HL-60 (cell line): ENCODE results near the gene TMEM128.
"Not testable (repeated sequence)": the region's sequence is repeated elsewhere in the genome, so short reads cannot be mapped to it uniquely, and the experiment has no call there.

ENCODE experiments used
- DNase-seq, 2 experiments: peaks; one replicate each; pipeline ENCODE4 v3.0.0-alpha.2; 2010 to 2020; ENCODE audit warnings: low read depth in 1 of 2, low spot score in 1 of 2
- H3K27ac ChIP-seq: fragments of 250-450 bp; sonication (Bioruptor Pico); replicated peaks from 2 replicates; pipeline ENCODE4 v1.5.1; 2020; ENCODE audit warnings: mild to moderate bottlenecking, moderate library complexity
- H3K27me3 ChIP-seq: fragments of 250-450 bp; sonication (Bioruptor Pico); 2 replicates; pipeline ENCODE4 v1.5.1; 2021; ENCODE audit warnings: mild to moderate bottlenecking, moderate library complexity; ENCODE audit not compliant: insufficient read depth, poor library complexity, severe bottlenecking
- H3K4me3 ChIP-seq: replicated peaks from 2 replicates; pipeline ENCODE4 v1.5.1; 2011; ENCODE audit warnings: mild to moderate bottlenecking, control low read depth, low read length; ENCODE audit not compliant: insufficient read depth
- GABPA ChIP-seq: IDR thresholded peaks from 2 replicates; pipeline ENCODE4 v1.6.1; 2012; ENCODE audit warnings: low read depth
- POLR2AphosphoS5 ChIP-seq: IDR thresholded peaks from 2 replicates; pipeline ENCODE4 v1.6.1; 2012; ENCODE audit warnings: low read depth
- SPI1 ChIP-seq: IDR thresholded peaks from 2 replicates; pipeline ENCODE4 v1.6.1; 2012; ENCODE audit warnings: low read depth, mild to moderate bottlenecking, borderline replicate concordance
- TF ChIP-seq, protein P1 (sequence below): IDR thresholded peaks from 2 replicates; pipeline ENCODE4 v1.6.1; 2012; ENCODE audit warnings: low read depth; ENCODE audit not compliant: insufficient replicate concordance
- TF ChIP-seq, protein P2 (sequence below): IDR thresholded peaks from one replicate; pipeline ENCODE4 v1.5.1; 2011; ENCODE audit warnings: low read length, control low read depth, inconsistent platforms; ENCODE audit not compliant: insufficient read depth

Gene TMEM128

DNA sequence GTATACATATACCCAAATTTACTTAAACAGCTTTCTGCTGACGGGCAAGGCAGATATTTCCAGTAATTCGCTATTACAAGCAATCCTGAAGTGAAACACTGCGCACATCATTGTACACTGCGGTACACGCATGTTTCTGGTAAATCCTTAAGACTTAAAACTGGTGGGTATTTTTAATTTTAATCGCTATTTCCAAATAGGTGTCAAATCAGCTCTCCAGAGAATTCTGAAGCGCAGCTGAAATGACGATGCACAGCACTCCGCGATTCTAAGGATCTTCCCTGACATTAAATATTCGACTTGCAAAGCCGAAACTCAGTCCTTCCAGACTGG is 361 bp downstream of the TMEM128 start:
- DNase-seq: no peak
- H3K27ac ChIP-seq: peak overlapping the region; percentile 90
- peak overlapping the region; percentile 66 for H3K4me3 ChIP-seq
- TF ChIP-seq POLR2AphosphoS5 (no peak), SPI1 (no peak)
- TF ChIP-seq, protein P1, sequence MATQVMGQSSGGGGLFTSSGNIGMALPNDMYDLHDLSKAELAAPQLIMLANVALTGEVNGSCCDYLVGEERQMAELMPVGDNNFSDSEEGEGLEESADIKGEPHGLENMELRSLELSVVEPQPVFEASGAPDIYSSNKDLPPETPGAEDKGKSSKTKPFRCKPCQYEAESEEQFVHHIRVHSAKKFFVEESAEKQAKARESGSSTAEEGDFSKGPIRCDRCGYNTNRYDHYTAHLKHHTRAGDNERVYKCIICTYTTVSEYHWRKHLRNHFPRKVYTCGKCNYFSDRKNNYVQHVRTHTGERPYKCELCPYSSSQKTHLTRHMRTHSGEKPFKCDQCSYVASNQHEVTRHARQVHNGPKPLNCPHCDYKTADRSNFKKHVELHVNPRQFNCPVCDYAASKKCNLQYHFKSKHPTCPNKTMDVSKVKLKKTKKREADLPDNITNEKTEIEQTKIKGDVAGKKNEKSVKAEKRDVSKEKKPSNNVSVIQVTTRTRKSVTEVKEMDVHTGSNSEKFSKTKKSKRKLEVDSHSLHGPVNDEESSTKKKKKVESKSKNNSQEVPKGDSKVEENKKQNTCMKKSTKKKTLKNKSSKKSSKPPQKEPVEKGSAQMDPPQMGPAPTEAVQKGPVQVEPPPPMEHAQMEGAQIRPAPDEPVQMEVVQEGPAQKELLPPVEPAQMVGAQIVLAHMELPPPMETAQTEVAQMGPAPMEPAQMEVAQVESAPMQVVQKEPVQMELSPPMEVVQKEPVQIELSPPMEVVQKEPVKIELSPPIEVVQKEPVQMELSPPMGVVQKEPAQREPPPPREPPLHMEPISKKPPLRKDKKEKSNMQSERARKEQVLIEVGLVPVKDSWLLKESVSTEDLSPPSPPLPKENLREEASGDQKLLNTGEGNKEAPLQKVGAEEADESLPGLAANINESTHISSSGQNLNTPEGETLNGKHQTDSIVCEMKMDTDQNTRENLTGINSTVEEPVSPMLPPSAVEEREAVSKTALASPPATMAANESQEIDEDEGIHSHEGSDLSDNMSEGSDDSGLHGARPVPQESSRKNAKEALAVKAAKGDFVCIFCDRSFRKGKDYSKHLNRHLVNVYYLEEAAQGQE: no peak
- TF ChIP-seq, protein P2, sequence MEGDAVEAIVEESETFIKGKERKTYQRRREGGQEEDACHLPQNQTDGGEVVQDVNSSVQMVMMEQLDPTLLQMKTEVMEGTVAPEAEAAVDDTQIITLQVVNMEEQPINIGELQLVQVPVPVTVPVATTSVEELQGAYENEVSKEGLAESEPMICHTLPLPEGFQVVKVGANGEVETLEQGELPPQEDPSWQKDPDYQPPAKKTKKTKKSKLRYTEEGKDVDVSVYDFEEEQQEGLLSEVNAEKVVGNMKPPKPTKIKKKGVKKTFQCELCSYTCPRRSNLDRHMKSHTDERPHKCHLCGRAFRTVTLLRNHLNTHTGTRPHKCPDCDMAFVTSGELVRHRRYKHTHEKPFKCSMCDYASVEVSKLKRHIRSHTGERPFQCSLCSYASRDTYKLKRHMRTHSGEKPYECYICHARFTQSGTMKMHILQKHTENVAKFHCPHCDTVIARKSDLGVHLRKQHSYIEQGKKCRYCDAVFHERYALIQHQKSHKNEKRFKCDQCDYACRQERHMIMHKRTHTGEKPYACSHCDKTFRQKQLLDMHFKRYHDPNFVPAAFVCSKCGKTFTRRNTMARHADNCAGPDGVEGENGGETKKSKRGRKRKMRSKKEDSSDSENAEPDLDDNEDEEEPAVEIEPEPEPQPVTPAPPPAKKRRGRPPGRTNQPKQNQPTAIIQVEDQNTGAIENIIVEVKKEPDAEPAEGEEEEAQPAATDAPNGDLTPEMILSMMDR: no peak
- no peaks in the 10 kb centered on the region for H3K27me3 ChIP-seq

DNA sequence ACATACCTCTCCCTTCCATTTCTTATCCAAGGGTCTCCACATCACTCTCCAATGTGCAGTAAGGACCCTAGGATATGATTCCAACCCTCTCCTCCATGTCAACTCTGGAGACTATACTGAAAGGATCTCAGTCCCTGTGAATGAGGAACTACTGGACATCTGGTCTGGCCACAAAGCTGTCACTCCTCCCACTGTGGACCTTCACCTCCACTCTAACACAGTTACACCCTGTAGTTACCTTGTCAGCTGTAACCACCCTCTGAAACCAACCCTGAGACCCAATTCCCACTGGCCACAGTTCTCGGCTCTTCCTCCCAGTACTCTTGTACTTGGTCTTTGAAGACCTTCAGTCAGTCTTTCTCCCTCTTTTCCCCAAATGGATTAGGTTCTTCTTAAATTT is 2.9 kb downstream of the TMEM128 start:
- Histone ChIP-seq H3K27ac (no peak overlapping the region), H3K27me3 (no peaks in the 10 kb centered on the region), H3K4me3 (no peak overlapping the region)
- DNase-seq: no peak
- TF ChIP-seq POLR2AphosphoS5: no peak
- TF ChIP-seq, protein P1: no peak
- TF ChIP-seq SPI1: no peak
- no peak for TF ChIP-seq GABPA

DNA sequence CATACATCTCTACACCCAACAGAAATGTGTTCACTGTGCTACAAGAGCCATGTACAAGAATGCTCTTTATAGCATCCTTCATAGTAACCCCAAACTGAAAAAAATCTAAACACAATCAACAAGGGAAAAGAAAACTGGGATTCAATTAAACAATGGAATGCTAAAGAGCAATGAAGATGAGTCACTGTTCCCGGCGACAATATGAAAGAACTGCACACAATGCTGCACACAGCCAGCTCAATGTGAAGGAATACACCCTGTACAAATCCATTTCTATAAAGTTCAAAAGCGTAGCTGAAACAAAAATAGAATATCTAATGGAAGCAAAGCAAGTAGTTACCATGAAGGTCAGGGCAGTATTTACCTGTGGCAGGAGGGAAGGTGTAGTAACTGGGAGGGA is 8.5 kb downstream of the TMEM128 start:
- not testable (repeated sequence) for H3K27me3 ChIP-seq, H3K4me3 ChIP-seq

DNA sequence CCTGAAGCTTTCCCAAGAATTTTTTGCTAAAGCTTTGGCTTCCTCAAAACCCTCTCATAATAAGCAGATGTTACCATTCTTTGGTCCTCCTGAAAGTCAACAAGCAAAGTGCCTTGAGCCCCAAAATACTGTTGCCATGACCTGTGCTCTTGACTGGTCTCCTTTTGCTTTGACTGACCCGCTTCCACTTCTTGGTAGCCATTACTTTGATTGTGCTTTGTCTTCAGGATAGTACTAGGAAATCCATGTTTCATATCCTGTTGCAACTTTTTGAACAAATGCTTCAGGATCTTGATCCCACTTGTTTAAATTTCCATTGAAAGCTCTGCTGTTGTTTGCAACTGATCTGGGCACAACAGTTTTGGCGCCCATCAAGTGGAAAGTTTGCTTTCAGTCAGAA is 14.4 kb downstream of the TMEM128 start:
- H3K4me3 ChIP-seq: no peak overlapping the region
- no peaks in the 10 kb centered on the region for H3K27me3 ChIP-seq
- no peak for DNase-seq
- no peak overlapping the region for H3K27ac ChIP-seq
- no peak for TF ChIP-seq POLR2AphosphoS5
- no peak for TF ChIP-seq SPI1
- TF ChIP-seq, protein P1: no peak
- TF ChIP-seq, protein P2: no peak
- TF ChIP-seq GABPA: no peak

More for the DNA sequence above, 8.5 kb downstream of the TMEM128 start:
- H3K27ac ChIP-seq, DNase-seq: not testable (repeated sequence)
